ENCODE measurements around the gene CFI.

CFI gene

DNA sequence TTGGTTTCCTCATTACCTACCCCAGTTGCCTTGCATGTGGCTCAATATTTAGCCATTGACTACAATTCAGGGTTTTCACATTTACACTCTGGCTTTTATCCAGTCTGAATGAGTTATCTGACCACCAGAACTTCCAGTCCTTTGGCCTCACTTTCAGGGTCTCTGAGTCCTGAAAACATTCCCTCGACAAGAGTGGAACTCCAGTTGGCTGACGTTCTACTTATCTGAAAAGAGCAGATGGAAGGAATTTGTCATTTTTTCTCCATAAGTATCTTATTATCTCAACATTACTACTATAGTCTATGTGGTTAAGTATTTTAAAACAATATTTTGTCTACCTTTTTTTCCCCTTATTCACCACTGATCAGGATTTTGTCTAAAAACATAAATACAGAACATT lies 93.4 kb downstream of the CFI start:
- H3K4me3 ChIP-seq (ENCODE audit: low read depth, low read length) = no peak overlapping the region
- TF ChIP-seq, protein P1, sequence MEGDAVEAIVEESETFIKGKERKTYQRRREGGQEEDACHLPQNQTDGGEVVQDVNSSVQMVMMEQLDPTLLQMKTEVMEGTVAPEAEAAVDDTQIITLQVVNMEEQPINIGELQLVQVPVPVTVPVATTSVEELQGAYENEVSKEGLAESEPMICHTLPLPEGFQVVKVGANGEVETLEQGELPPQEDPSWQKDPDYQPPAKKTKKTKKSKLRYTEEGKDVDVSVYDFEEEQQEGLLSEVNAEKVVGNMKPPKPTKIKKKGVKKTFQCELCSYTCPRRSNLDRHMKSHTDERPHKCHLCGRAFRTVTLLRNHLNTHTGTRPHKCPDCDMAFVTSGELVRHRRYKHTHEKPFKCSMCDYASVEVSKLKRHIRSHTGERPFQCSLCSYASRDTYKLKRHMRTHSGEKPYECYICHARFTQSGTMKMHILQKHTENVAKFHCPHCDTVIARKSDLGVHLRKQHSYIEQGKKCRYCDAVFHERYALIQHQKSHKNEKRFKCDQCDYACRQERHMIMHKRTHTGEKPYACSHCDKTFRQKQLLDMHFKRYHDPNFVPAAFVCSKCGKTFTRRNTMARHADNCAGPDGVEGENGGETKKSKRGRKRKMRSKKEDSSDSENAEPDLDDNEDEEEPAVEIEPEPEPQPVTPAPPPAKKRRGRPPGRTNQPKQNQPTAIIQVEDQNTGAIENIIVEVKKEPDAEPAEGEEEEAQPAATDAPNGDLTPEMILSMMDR (conservative IDR thresholded peaks at IDR 0.05; ENCODE audit: low read depth, low read length) = no peak
- DNase-seq (ENCODE audit: low read depth) = no peak

DNA sequence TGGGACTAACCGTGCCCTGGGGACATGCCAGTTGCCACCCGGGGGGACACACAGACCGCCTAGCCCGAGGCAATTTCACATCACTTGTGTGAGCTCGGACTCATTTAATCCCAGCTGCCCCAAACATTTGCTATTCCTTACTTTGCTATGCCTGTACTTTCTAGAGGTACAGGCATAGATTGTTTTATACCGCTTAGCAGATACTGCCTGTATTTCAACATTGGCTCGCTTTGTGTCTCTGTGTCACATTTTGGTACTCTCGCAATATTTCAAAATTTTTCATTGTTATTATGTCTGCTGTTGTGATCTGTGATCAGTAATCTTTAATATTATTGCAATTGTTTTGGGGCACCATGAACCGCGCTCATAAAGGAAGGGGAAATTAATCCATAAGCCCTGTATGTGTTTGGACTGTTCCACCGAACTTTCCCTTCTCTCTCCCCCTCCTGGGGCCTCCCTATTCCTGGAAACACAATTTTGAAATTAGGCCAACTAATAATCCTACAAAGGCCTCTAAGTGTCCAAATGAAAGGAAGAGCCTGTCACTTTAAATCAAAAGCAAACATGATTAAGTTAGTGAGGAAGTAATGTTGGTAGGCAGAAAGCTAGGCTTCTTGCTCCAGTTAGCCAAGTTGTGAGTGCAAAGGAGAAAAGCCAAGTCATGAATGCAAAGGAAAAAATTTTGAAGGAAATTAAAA lies 98.0 kb downstream of the CFI start:
- peak overlapping the region; percentile 84 for H3K4me3 ChIP-seq (ENCODE audit: low read depth, low read length)
- DNase-seq (ENCODE audit: low read depth) = peak; percentile 29
- TF ChIP-seq, protein P1 (conservative IDR thresholded peaks at IDR 0.05; ENCODE audit: low read depth, low read length) = no peak

- peak; percentile 78 for DNase-seq (ENCODE audit: low read depth)
- H3K4me3 ChIP-seq (ENCODE audit: low read depth, low read length) = peak within 1 kb of the TSS; percentile 84
- TF ChIP-seq, protein P1 (conservative IDR thresholded peaks at IDR 0.05; ENCODE audit: low read depth, low read length) = peak; percentile 66
Measured at GRCh38 chr4:109702950-109703663, 98.7 kb downstream of the CFI start, which contains the start of gene CASP6. Gene CASP6 (minus strand): TSS chr4:109703445. CDS start chr4:109703395, 50 bp downstream.

GRCh38 chr4:109701566-109702410 lies 100.0 kb downstream of the CFI start:
- TF ChIP-seq, protein P1 (conservative IDR thresholded peaks at IDR 0.05; ENCODE audit: low read depth, low read length) = no peak
- peak overlapping the region; percentile 84 for H3K4me3 ChIP-seq (ENCODE audit: low read depth, low read length)
- DNase-seq (ENCODE audit: low read depth) = peak; percentile 15

GRCh38 chr4:109699553-109700225 lies 102.1 kb downstream of the CFI start:
- TF ChIP-seq, protein P1 (conservative IDR thresholded peaks at IDR 0.05; ENCODE audit: low read depth, low read length) = no peak
- peak; percentile 62 for DNase-seq (ENCODE audit: low read depth)
- no peak overlapping the region for H3K4me3 ChIP-seq (ENCODE audit: low read depth, low read length)

- TF ChIP-seq, protein P1 (conservative IDR thresholded peaks at IDR 0.05; ENCODE audit: low read depth, low read length) = no peak
- H3K4me3 ChIP-seq (ENCODE audit: low read depth, low read length) = no peak overlapping the region
- no peak for DNase-seq (ENCODE audit: low read depth)
Measured at GRCh38 chr4:109698656-109699055, 103.1 kb downstream of the CFI start.

Data from choroid plexus epithelial cell (primary cell).